Smooth muscle cell (in vitro differentiated cells): ENCODE data around the gene TSSK6. TPM values are rescaled to one million over a fixed set of nuclear protein-coding genes. Genes with fewer than 3 reads are reported as not detected.

Experiments used
- DNase-seq: peaks from one replicate; lab custom pipeline; 2025; ENCODE audit not compliant: unreplicated experiment; lab: John Stamatoyannopoulos, UW
- H2AFZ ChIP-seq: fragments of 200-600 bp; sonication (generic); 2 replicates; pipeline ENCODE4 v1.6.0; 2016; ENCODE audit warnings: antibody characterized with exemption, low read depth, mild to moderate bottlenecking
- H3F3A ChIP-seq: fragments of 200-600 bp; sonication (generic); 2 replicates; pipeline ENCODE4 v1.6.0; 2017; ENCODE audit warnings: antibody characterized with exemption, low read depth
- H3K27ac ChIP-seq: fragments of 200-600 bp; sonication (generic); 2 replicates; pipeline ENCODE4 v1.5.1; 2016; ENCODE audit warnings: low read depth, mild to moderate bottlenecking
- H3K27me3 ChIP-seq: fragments of 200-600 bp; sonication (generic); 2 replicates; pipeline ENCODE4 v1.6.1; 2016; ENCODE audit warnings: low read depth, mild to moderate bottlenecking
- H3K36me3 ChIP-seq: fragments of 200-600 bp; sonication (generic); 2 replicates; pipeline ENCODE4 v1.5.1; 2016; ENCODE audit warnings: low read depth
- H3K4me1 ChIP-seq: fragments of 200-600 bp; sonication (generic); 2 replicates; pipeline ENCODE4 v1.5.1; 2016; ENCODE audit warnings: low read depth
- H3K4me2 ChIP-seq: fragments of 200-600 bp; sonication (generic); 2 replicates; pipeline ENCODE4 v1.6.0; 2016; ENCODE audit warnings: mild to moderate bottlenecking
- H3K4me3 ChIP-seq: fragments of 200-600 bp; sonication (generic); 2 replicates; pipeline ENCODE4 v1.5.1; 2016; ENCODE audit warnings: mild to moderate bottlenecking
- H3K79me2 ChIP-seq: fragments of 200-600 bp; sonication (generic); 2 replicates; pipeline ENCODE4 v1.6.0; 2016; ENCODE audit warnings: low read depth, mild to moderate bottlenecking
- H3K9ac ChIP-seq: fragments of 200-600 bp; sonication (generic); 2 replicates; pipeline ENCODE4 v1.6.0; 2016; ENCODE audit warnings: low read depth
- H3K9me3 ChIP-seq: fragments of 200-600 bp; sonication (generic); replicated peaks from 2 replicates; pipeline ENCODE4 v1.5.1; 2016; ENCODE audit warnings: low read depth
- H4K20me1 ChIP-seq: fragments of 200-600 bp; sonication (generic); 2 replicates; pipeline ENCODE4 v1.6.0; 2016; ENCODE audit warnings: low read depth
- WGBS: methylation state at CpG from one replicate; pipeline ENCODE4 v1.1.7; 2016; ENCODE audit warnings: low lambda C conversion rate; 5-methylcytosine and 5-hydroxymethylcytosine counted together
- polyA plus RNA-seq: library from polyadenylated mRNA; unstranded; fragments of >200 nt; fragmentation: Nextera tagmentation; extraction: Ambion mirVana; gene quantifications from 2 replicates; pipeline ENCODE4 v1.2.1, GENCODE V29; 2016
- total RNA-seq: library from RNA; depleted of rRNA; stranded (reverse); fragments of >200 nt; gene quantifications from 2 replicates; pipeline ENCODE4 v1.2.3, GENCODE V29; 2014
- TF ChIP-seq, protein P1 (sequence below): fragments of 200-600 bp; sonication (generic); IDR thresholded peaks from 2 replicates; pipeline ENCODE4 v1.5.1; 2017; ENCODE audit warnings: borderline replicate concordance, mild to moderate bottlenecking, antibody characterized with exemption; ENCODE audit not compliant: insufficient read depth, poor library complexity, severe bottlenecking

TSSK6 gene
- total and polyA plus RNA-seq, 2 experiments from 2014 or later: 0.49 to 1.3 TPM

DNA sequence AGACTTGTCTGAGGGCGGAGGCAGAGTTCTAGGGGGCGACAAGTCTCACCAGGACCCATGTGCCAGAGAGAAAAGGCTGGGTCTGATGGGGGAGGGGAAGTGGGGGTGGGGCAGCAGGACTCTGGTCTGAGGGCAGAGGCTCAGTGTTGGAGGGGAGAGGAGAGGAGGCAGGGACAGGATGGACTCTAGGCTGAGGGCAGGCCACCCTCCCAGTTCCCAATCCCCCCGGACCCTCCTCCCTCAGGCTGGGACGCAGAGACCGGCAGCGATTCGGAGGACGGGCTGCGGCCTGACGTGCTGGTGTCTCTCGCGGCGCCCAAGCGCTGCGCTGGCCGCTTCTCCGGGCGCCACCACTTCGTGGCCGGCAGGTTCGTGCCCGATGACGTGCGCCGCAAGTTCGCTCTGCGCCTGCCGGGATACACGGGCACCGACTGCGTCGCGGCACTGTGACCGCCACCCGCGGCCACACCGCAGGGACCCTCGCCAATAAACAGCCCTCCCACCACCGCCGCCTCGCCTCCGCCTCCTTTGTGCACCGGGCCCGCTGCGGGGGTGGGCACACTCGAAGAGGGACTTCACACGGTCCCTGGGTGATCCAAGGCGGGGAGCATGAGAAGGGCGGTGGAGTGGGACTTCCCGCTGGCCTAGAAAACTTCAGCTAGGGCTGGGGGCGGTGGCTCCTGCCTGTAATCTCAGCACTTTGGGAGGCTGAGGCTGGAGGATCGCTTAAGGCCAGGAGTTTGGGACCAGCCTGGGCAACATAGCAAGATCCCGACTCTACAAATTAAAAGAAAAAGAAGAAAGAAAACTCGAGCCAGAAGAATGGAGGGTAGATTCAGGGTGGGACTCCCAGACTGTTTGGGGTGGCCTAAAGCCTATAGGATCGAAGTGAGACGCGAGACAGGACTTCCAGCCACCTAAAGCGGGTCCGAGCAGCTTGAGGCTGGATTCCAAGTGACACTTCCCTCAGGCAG lies 22.0 kb upstream of the TSSK6 start:
- Histone ChIP-seq H2AFZ (no peak overlapping the region), H3F3A (no peaks in the 10 kb centered on the region), H3K36me3 (no peaks in the 10 kb centered on the region), H4K20me1 (no peaks in the 10 kb centered on the region), H3K4me3 (peak overlapping the region; percentile 53), H3K9me3 (no peaks in the 10 kb centered on the region), H3K27ac (no peak overlapping the region), H3K9ac (no peak overlapping the region), H3K27me3 (no peaks in the 10 kb centered on the region), H3K4me2 (peak overlapping the region; percentile 98), H3K79me2 (no peaks in the 10 kb centered on the region), H3K4me1 (peaks cover 4% of the 10 kb centered on the region)
- TF ChIP-seq, protein P1, sequence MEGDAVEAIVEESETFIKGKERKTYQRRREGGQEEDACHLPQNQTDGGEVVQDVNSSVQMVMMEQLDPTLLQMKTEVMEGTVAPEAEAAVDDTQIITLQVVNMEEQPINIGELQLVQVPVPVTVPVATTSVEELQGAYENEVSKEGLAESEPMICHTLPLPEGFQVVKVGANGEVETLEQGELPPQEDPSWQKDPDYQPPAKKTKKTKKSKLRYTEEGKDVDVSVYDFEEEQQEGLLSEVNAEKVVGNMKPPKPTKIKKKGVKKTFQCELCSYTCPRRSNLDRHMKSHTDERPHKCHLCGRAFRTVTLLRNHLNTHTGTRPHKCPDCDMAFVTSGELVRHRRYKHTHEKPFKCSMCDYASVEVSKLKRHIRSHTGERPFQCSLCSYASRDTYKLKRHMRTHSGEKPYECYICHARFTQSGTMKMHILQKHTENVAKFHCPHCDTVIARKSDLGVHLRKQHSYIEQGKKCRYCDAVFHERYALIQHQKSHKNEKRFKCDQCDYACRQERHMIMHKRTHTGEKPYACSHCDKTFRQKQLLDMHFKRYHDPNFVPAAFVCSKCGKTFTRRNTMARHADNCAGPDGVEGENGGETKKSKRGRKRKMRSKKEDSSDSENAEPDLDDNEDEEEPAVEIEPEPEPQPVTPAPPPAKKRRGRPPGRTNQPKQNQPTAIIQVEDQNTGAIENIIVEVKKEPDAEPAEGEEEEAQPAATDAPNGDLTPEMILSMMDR: no peak
- WGBS: 84% methylated on average over 49 of the region's 59 CpGs
- no peak for DNase-seq

DNA sequence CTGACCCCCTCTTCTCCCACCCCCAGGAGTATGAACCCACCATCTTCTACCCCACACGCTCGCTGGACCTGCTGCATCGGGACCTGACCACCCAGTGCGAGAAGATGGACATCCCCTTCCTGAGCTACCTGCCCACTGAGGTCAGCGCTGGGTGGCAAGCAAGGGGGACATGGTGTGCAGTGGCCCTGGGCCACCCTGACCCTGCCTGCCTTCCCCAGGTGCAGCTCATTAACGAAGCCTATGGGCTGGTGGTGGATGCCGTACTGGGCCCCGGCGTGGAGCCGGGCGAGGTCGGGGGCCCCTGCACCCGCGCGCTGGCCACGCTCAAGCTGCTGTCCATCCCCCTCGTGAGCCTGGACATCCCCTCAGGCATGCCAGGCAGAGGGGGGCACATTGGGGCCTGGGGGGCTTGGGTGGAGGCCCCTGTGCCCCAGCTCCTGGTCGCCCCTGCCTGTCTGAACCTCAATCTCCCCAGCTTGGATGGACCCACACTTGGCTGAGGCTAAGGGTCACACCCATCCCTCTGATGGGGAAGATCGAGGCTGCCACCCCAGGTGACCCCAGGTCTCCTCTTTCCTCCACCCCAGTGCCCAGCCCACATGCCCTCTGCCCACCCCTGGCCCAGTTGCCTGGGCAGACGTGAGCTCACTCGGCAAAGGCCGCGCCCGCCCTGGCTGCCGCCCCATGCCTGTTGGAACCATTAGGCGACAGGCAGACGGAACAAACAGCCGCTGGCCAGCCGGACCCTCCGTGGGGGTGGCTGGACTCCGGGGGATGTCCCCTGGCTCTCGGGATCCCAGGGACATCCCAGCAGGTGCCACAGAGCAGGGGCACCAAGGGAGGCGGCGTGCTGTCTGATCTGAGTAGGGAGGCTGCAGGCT lies 20.2 kb upstream of the TSSK6 start:
- no peak overlapping the region for H3K9ac ChIP-seq
- no peaks in the 10 kb centered on the region for H4K20me1 ChIP-seq
- no peak overlapping the region for H3K4me2 ChIP-seq
- DNase-seq: no peak
- H3K27ac ChIP-seq: no peak overlapping the region
- 97% methylated on average over 34 of the region's 34 CpGs for WGBS
- no peaks in the 10 kb centered on the region for H3K79me2 ChIP-seq
- H3F3A ChIP-seq: no peaks in the 10 kb centered on the region
- H3K4me1 ChIP-seq: peaks cover 4% of the 10 kb centered on the region
- no peaks in the 10 kb centered on the region for H3K9me3 ChIP-seq
- TF ChIP-seq, protein P1: no peak
- H2AFZ ChIP-seq: no peak overlapping the region
- no peak overlapping the region for H3K4me3 ChIP-seq
- H3K27me3 ChIP-seq: no peaks in the 10 kb centered on the region
- no peaks in the 10 kb centered on the region for H3K36me3 ChIP-seq

DNA sequence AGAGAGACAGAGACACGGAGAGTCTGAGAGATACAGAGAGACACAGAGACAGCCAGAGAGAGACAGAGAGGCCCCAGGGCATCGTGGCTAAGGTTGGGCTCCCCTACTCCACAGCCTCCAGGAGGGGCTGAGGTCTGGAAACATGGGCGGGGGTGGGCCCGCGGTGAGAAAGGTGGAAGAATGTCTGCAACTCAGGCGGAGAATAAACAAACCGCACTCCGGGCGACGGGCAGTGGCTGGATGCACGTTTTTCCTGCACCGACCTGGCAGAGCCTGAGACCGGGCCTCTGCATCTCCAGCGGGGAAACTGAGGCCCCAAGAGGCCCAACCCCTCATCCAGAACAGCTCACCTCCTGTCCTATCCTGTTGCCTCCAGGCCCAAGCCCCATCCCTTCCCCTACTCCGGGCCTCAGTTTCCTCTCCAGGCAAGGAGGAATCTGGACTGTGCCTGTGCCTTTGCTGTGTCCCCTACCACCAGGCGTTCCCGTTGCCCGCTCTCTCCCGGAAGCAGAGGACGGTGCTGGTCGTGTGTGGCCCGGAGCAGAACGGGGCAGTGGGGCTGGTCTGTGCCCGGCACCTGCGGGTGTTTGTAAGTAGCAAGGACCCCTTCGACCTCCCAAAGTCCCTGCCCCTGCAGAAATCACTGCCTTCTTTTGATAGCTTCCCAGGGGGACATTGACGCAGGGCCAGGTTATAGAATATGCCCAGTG lies 19.4 kb upstream of the TSSK6 start:
- H3K36me3 ChIP-seq: no peaks in the 10 kb centered on the region
- WGBS: 86% methylated on average over 25 of the region's 27 CpGs
- H3K9me3 ChIP-seq: no peaks in the 10 kb centered on the region
- H3K79me2 ChIP-seq: no peaks in the 10 kb centered on the region
- H3F3A ChIP-seq: no peaks in the 10 kb centered on the region
- H3K9ac ChIP-seq: no peak overlapping the region
- no peak overlapping the region for H2AFZ ChIP-seq
- H3K4me3 ChIP-seq: no peak overlapping the region
- TF ChIP-seq, protein P1: no peak
- H3K27ac ChIP-seq: no peak overlapping the region
- H3K27me3 ChIP-seq: no peaks in the 10 kb centered on the region
- H3K4me2 ChIP-seq: no peak overlapping the region
- no peak for DNase-seq
- peaks cover 4% of the 10 kb centered on the region for H3K4me1 ChIP-seq
- H4K20me1 ChIP-seq: no peaks in the 10 kb centered on the region
